ENCODE data around the gene PRKCA. TPM values are rescaled to one million over a fixed set of nuclear protein-coding genes. Genes with fewer than 3 reads are reported as not detected.

Gene PRKCA
- total and polyA plus RNA-seq, 2 donors (not counting 3 experiments of a cell fraction or from before 2014, with no cell fraction given) = 7.5 to 34.2 TPM

- POLR2A ChIA-PET = no interaction called here
- Histone ChIP-seq H3K79me2 (ENCODE audit: control insufficient read depth, insufficient read depth, low read length) (peaks cover 3% of the 10 kb centered on the region), H3K4me1 (ENCODE audit: control insufficient read depth, extremely low read depth, insufficient read depth, low read length) (no peaks in the 10 kb centered on the region), H3K36me3 (ENCODE audit: control insufficient read depth in 2 of 2, extremely low read depth in 1 of 2, insufficient read depth in 2 of 2, low read length in 2 of 2) (no peaks in the 10 kb centered on the region), H3K27me3 (ENCODE audit: control insufficient read depth in 2 of 2, insufficient read depth in 2 of 2, low read length in 2 of 2) (no peaks in the 10 kb centered on the region), H3K9me3 (replicated peaks; ENCODE audit: control insufficient read depth, insufficient read depth, low read length) (no peaks in the 10 kb centered on the region), H2AFZ (ENCODE audit: low read depth, low read length) (no peak overlapping the region), H4K20me1 (replicated peaks; ENCODE audit: control insufficient read depth, extremely low read depth, insufficient read depth, low read length) (no peaks in the 10 kb centered on the region), H3K4me2 (ENCODE audit: insufficient read depth, low read length) (no peak overlapping the region), H3K9me1 (replicated peaks; ENCODE audit: control insufficient read depth, extremely low read depth, insufficient read depth, low read length) (no peaks in the 10 kb centered on the region), H3K4me3 (replicated peaks in 1 of 3; ENCODE audit: insufficient read depth in 1 of 3, low read depth in 1 of 3, low read length in 3 of 3) (no peak overlapping the region), H3K9ac (replicated peaks; ENCODE audit: extremely low read depth, insufficient read depth, low read length) (no peak overlapping the region), H3K27ac (ENCODE audit: insufficient read depth, low read depth, low read length) (no peak overlapping the region)
- dilution Hi-C loops (cut with MboI; ENCODE audit: extremely low pct_ligation_motif_present, low sequenced_read_pairs) (no loop called here), intact Hi-C loops (cut with micrococcal nuclease) (no loop called here)
- DNase-seq (ENCODE audit: low read depth, low spot score) (no peak), FAIRE-seq (no peak)
- no TSS peak for BruUV-seq (replicated peaks)
- CTCF ChIA-PET = interaction anchor here (1.2 to 2.2 kb wide), 3 partner anchors 10 to 32 kb away, joined by 3 to 9 read pairs (median 3); no protein-coding TSS in a partner anchor
- TF ChIP-seq GATA2 (IDR thresholded peaks at IDR 0.05; ENCODE audit: insufficient read depth, insufficient read length, low read depth, low read length) (no peak), CTCF (IDR thresholded peaks at IDR 0.05; ENCODE audit: extremely low read depth in 1 of 2, insufficient read depth in 1 of 2, low read depth in 1 of 2, low read length in 2 of 2) (no peak), MYC (IDR thresholded peaks at IDR 0.05; ENCODE audit: low read depth, low read length) (no peak), POLR2AphosphoS5 (IDR thresholded peaks at IDR 0.05; ENCODE audit: insufficient read depth, low read depth, low read length) (no peak), EZH2 (IDR thresholded peaks at IDR 0.05; ENCODE audit: borderline replicate concordance, low read depth, low read length, severe bottlenecking) (no peak), JUN (IDR thresholded peaks at IDR 0.05; ENCODE audit: borderline replicate concordance, insufficient read depth, insufficient read length, low read depth) (no peak), POLR2A (IDR thresholded peaks at IDR 0.05; ENCODE audit: low read depth, low read length) (no peak), FOS (IDR thresholded peaks at IDR 0.05; ENCODE audit: borderline replicate concordance, insufficient read depth, low read length) (no peak)
- TF ChIP-seq, protein P1, sequence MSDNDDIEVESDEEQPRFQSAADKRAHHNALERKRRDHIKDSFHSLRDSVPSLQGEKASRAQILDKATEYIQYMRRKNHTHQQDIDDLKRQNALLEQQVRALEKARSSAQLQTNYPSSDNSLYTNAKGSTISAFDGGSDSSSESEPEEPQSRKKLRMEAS (IDR thresholded peaks at IDR 0.05; ENCODE audit: insufficient read depth, insufficient read length) = no peak
Observed at GRCh38 chr17:66371561-66371960, 69.1 kb downstream of the PRKCA start.

Data from endothelial cell of umbilical vein (primary cell).